Colonic mucosa (tissue), 4 donors: Measurements from ENCODE around the gene HTRA3. TPM values are rescaled to one million over a fixed set of nuclear protein-coding genes. Genes with fewer than 3 reads are reported as not detected.

Experiments
- DNase-seq: peaks from one replicate; pipeline ENCODE4 v3.0.0-alpha.2; 2020
- H3K27ac ChIP-seq: fragments of 200-600 bp; one replicate; pipeline ENCODE4 v1.8.0; 2021
- H3K27me3 ChIP-seq: fragments of 200-600 bp; one replicate; pipeline ENCODE4 v1.8.0; 2021
- H3K36me3 ChIP-seq: fragments of 200-600 bp; one replicate; pipeline ENCODE4 v1.8.0; 2021
- H3K4me1 ChIP-seq: fragments of 200-600 bp; one replicate; pipeline ENCODE4 v1.8.0; 2021; ENCODE audit warnings: mild to moderate bottlenecking
- H3K4me3 ChIP-seq: fragments of 200-600 bp; one replicate; pipeline ENCODE4 v1.8.0; 2021
- H3K9ac ChIP-seq, 2 donors: one replicate each; pipeline ENCODE4 v1.7.0; 2013; ENCODE audit warnings: control low read depth in 2 of 2, low read depth in 2 of 2, low read length in 2 of 2
- H3K9me3 ChIP-seq: fragments of 200-600 bp; one replicate; pipeline ENCODE4 v1.8.0; 2021
- CTCF ChIP-seq: fragments of 200-600 bp; IDR thresholded peaks from one replicate; pipeline ENCODE4 v1.8.0; 2022; ENCODE audit warnings: antibody characterized with exemption, mild to moderate bottlenecking
- intact Hi-C: fragments of 100-400 bp; cut with DNase I; formaldehyde crosslinking; loops from one replicate; pipeline ENCODE4 v1.14.1; 2022
- total RNA-seq, 2 donors: library from RNA; stranded (reverse); fragmentation: NEBNext Ultra II Directional in 1 of 2; extraction: Animal tissue kit (Norgen Biotek cat#: 25700) in 1 of 2; gene quantifications; one replicate each; pipeline ENCODE4 v1.2.1, GENCODE V29; 2021
- donor health status: healthy.
- donor health status: DM: no; HTN: no; CAD: no.
- donor health status: DM: no; HTN: no; CAD: no.

The HTRA3 gene
- total RNA-seq, 2 donors from 2014 or later, result 1.3 to 5.0 TPM

- H3K27me3 ChIP-seq, result no peaks in the 10 kb centered on the region
- no peaks in the 10 kb centered on the region for H3K9me3 ChIP-seq
- no peak overlapping the region for H3K27ac ChIP-seq
- H3K4me3 ChIP-seq, result no peak overlapping the region
- H3K9ac ChIP-seq, result no peak overlapping the region
- no peaks in the 10 kb centered on the region for H3K4me1 ChIP-seq
- DNase-seq, result no peak
- no peaks in the 10 kb centered on the region for H3K36me3 ChIP-seq
- intact Hi-C loops, result no loop called here
- TF ChIP-seq CTCF, result no peak
Observed at GRCh38 chr4:8312069-8312445, 42.5 kb downstream of the HTRA3 start.

- Histone ChIP-seq H3K4me3 (no peak overlapping the region), H3K27me3 (no peaks in the 10 kb centered on the region), H3K9ac (no peak overlapping the region), H3K9me3 (no peaks in the 10 kb centered on the region), H3K36me3 (no peaks in the 10 kb centered on the region), H3K4me1 (no peaks in the 10 kb centered on the region), H3K27ac (no peak overlapping the region)
- no peak for TF ChIP-seq CTCF
- no peak for DNase-seq
- intact Hi-C loops, result no loop called here
Observed at GRCh38 chr4:8312976-8313375, 43.4 kb downstream of the HTRA3 start.

DNA sequence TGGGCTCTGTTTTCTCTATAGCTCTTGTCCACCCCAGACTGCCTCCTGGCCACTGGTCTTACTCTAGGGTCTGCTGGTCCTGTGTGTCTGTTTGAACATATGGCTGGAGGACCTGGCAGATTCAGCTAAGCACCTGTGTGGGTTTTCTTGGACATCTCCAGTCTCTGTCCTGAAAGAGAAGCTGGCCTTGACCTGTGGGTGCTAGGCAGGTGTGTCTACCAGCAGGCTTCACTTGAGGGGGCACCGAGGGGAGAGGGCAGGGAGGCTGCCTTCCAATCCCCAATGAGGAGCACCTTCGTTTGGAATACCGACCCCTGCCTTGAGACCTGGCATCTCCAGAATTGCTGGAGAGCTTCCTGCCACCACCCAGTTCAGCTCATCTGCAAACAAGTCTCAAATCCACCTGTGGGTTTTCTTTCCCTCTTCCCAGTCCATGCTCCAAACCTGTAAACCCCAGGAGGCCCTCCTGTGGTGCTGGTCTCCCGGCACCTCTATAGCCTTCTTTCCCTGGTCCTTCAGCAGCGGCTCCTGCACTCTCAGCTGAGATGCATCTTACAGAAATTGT lies 45.2 kb downstream of the HTRA3 start:
- intact Hi-C loops, result no loop called here
- H3K27ac ChIP-seq, result no peak overlapping the region
- DNase-seq, result no peak
- H3K9me3 ChIP-seq, result no peaks in the 10 kb centered on the region
- no peaks in the 10 kb centered on the region for H3K4me1 ChIP-seq
- no peak overlapping the region for H3K9ac ChIP-seq
- no peaks in the 10 kb centered on the region for H3K36me3 ChIP-seq
- H3K27me3 ChIP-seq, result no peaks in the 10 kb centered on the region
- no peak for TF ChIP-seq CTCF
- no peak overlapping the region for H3K4me3 ChIP-seq

DNA sequence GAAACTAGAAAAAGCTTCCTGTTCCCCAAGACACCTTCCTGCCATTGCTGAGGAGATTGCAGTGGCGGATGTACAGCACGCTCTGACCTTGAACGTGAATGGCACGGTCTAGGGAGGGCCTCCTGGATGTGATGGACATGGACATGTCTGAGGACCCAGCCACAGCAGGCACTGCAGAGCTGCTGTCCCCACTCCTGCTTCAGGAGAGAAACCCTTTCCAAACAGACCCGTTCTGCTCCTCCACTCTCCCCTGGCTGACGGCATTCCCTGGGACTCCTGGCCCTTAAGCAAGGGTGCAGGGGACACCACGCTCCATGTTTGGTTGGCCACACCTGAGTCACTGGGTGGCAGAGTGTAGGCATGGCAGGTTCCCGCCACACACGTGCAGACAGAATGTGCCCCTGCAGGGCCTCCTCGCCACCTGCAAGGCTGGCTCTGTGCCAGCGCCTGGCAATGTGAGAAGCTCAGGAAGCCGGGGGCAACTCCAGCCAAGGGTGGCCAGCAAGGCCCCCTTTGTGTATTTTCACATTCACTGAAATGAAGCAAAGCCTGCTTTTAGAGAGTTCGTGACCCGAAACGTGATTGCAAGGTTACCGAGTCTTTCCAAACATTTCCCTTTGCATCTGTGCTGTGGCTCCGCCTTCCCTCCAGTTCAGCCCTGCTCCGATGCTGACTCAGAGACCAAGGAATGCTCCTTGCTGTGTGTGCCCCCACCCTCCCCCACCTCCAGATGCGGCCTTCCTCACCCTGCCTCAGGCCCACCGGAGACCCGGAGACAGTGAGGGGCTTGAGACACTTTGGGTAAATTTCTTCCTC lies 46.1 kb downstream of the HTRA3 start:
- H3K4me3 ChIP-seq, result no peak overlapping the region
- no peak for TF ChIP-seq CTCF
- no peak overlapping the region for H3K9ac ChIP-seq
- no peaks in the 10 kb centered on the region for H3K9me3 ChIP-seq
- no peaks in the 10 kb centered on the region for H3K36me3 ChIP-seq
- H3K27me3 ChIP-seq, result no peaks in the 10 kb centered on the region
- H3K4me1 ChIP-seq, result no peaks in the 10 kb centered on the region
- no peak overlapping the region for H3K27ac ChIP-seq
- DNase-seq, result no peak
- intact Hi-C loops, result no loop called here

- Histone ChIP-seq H3K9me3 (no peaks in the 10 kb centered on the region), H3K9ac (no peak overlapping the region), H3K27me3 (no peaks in the 10 kb centered on the region), H3K36me3 (no peaks in the 10 kb centered on the region), H3K27ac (no peak overlapping the region), H3K4me1 (no peaks in the 10 kb centered on the region), H3K4me3 (no peak overlapping the region)
- intact Hi-C loops, result no loop called here
- TF ChIP-seq CTCF, result no peak
- no peak for DNase-seq
Observed at GRCh38 chr4:8316251-8316771, 46.8 kb downstream of the HTRA3 start.
